HG02884 (cell line): ENCODE measurements around the gene SLC25A1.

Experiments used
- ATAC-seq: cut with Tn5 transposase; IDR thresholded peaks from one replicate; pipeline ENCODE4 v1.9.1; 2021; ENCODE audit warnings: mild to moderate bottlenecking, moderate library complexity; ENCODE audit not compliant: unreplicated experiment

Gene SLC25A1

GRCh38 chr22:19181786-19182471, 3.4 kb upstream of the SLC25A1 start:
- ATAC-seq = no peak

DNA sequence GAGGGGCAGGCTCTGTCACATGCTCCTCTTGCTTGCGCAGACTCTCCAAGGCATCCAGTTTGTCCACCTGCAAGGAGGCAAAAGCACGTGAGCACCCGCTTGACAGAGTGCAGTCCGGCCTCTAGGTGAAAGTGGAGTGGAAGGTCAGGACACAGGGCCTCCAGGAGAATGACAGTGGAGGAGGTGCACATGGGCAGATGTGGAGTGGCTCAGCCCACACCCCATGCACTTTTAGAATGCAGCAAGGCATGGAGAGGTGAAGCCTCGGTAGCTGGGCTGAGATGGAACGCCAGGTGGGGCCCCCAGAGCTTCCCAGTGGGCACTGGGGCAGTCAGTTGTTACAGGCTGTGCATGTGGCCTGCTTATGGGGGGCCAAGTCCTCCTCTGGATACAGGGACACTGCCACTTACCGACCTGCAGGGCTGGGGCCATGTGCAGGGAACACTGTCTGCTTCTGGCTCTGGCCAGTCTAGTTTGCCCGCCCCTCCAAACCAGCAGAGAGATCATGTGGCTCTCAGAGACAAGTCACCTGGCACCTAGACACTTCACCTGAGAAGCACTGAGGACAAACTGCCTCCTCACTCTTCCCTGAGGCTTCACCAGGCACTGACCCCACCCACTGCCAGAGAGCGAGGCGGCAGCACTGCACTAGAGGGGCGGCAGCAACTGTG, 2.3 kb upstream of the SLC25A1 start:
- no peak for ATAC-seq

- ATAC-seq = no peak
These were observed 1.7 kb upstream of the SLC25A1 start for GRCh38 chr22:19180234-19180633.

DNA sequence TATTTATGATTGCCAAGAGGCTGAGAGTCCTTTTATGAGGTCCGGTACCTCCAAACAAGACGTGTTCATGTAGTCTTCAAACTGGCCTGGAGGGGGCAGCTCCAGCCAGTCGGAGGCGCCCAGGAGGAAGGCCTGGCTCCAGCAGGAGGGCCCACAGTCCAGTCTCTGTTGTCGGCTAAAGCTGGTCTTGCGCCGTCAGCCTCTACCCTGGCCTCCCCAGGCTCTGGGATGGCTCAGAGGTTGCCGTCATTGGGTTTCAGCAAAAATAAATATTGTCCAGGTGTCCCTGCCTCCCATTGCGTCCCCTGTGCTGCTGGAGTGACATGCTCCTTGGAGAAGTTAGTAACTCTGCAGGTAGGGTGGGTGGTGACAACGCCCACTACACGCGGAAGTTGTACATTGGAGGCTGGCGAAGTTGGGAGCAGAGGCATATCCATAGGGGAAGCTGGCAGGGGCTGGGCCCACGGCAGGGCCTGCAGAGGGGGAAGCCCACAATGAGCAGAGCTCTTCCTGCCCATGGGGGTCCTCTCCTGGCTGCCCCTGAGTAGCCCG, 1.0 kb upstream of the SLC25A1 start:
- peak; percentile 26 for ATAC-seq

DNA sequence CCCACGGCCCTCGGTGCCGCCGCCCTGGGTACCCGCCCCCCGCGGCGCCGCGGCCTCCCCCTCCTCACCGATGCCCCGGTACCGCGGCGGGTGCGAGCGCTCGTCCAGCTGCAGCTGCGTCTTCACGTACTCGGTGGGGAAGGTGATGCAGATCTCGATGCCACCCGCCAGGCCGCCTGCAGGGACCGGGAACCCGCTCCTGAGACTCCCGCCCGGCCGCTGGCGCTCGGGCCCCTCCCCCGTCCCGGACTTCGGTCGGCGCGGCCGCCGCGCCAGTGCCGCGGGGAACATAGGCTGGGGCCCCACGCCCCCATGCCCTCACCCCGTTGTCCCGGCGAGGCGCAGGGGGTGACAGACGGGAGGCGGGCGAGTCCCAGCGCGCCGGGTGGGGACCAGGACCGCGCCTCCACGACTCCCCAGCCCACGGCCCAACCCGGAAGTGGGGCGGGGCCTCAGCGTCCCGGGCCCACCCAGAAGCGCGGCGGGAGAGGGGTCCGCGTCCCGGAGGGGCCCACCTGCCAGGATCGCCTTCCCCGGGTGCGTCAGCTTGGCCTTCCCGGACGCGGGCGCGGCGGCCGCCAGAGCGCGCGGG, 375 bp downstream of the SLC25A1 start:
- ATAC-seq = peak; percentile 29

- no peak for ATAC-seq
These were observed 1.1 kb downstream of the SLC25A1 start for GRCh38 chr22:19177164-19178064.

DNA sequence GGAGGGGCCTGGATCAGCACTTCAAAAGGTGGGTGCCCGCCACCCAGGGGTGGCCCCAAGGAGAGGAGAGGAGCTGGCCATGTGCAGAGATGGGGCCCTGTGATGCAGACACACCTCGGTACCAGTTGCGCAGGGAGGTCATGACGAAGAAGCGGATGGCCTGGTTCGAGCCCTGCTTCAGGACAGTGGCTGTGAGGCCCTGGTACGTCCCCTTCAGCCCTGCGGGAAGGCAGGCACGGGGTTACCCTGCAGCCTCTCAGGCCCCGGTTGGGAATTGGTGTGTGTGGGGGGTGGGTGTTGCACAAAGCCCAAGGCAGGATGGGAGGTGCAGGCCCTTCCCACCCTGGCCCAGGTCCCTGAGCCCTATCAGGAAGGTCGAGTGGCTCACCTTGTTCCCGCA, 1.8 kb downstream of the SLC25A1 start:
- ATAC-seq = no peak

DNA sequence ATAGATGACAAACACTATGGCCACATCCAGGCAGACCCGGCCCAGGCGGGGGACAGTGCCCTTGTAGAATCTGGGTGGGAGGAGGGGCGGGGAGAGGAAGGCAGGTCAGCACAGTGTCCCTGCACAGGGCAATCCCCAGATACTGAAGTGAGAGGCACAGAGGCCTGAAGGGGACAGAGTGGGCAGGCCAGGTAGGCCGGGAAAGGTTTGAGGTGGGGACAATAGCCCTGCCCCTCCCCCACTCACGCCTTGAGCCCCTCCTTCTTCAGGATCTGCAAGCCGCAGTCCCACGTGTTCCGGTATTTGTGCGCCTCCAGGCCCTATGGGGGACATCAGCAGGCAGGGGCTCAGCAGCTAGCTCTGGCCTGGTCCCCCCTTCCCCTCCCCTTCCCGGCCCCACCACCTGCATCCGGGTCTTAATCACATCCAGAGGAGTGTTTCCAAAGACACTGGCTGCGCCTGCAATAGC, 2.3 kb downstream of the SLC25A1 start:
- no peak for ATAC-seq

DNA sequence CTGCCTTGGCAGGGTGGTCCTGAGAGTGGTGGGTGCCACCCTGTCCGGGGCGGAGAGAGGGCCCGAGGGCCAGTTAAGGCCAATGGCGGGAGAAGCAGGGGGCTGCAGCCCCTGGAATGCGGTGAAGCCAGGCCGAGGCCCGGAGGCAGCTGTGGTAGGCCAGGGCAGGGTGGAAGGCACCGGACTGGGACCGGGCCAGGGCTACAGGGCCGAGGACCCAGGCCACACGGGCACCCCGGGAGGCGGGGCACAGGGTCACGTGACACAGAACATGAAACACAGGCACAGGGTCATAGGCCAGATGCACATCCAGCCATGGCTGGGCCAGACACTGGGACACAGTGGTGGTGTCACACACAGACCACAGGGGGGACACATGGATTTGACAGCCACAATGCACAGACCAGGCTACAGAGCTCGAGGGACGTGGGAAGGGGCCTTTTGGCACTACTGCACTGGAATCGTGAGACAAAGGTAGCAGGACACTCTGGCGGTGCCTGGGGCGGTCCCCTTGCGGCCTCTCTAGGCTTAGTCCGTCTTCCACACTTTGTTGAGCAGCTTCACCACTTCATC, 2.8 kb downstream of the SLC25A1 start:
- ATAC-seq = no peak

DNA sequence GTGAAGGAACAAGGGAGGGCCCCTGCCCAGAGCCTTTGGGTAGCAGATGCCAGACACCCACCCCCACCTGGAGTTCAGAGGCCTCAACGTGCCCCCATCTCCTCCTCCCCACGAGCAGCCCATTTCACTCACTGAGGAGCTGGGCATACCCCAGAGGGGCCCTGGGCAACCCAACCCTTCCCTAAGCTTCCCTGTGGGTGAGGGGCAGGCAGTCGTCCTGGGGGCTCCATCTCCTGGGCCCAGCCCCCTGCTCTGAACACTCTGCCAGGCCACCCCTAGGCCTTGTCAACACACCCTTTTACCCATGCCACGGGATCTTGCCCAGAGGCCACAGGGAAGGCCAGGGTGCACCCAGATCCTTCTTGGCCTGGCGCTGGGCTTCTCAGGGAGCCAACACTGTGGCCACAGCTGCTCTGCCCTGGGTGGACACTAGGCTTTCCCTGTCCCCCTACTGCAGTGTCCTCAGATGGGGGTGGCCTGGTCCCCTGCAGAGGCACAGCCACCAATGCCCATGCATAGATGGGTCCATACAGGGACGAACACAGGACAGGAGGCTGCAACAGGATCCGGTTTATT, 3.4 kb downstream of the SLC25A1 start:
- no peak for ATAC-seq

GRCh38 chr22:19174106-19175025, 4.2 kb downstream of the SLC25A1 start:
- no peak for ATAC-seq

DNA sequence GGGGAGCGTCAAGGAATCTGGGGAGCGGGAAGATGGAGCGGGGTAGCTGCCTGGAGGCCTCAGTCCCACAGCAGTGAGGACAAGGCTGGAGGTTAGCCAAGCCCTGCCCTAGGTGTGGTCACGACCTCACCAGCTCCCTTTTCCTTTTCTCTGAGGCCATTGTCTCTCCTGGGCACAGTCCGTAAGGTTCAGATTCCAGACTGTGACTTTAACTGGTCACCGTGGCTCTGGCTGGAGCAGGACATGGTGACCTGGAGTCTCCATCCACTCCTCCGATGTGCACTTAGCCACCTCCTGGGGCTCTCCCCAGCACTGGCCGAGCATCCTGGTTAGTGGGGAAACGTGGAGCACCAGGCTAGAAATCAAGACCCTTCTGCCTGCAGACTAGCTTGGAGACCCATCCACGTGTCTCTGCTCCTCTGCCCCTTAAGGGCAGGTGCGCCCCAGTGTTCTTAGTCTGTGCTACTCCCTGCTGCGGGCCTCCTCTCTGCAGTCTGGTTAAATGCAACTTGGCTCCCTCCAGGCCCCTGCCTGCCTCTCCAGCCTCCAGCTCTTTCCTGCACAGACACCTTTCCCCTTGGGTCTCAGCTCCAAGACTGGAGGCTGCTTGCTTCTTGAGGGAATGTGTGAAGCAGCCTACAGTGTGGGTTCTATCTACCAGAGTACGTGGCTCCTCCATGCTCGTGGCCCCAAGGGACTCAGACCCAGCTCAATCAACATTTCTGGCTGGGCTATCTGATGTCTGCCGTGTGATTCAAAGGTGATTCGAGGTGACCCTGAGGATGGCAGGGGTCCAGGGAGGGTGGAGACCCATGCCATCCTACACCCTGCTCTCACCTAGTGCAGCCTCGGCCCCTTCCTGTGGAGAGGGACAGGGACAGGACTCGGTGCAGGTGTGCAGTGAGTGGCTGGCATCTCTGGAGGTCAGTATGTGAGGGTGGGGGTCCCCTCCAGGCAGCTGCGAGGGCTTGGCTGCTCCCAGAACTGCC, 5.2 kb downstream of the SLC25A1 start:
- ATAC-seq = no peak

DNA sequence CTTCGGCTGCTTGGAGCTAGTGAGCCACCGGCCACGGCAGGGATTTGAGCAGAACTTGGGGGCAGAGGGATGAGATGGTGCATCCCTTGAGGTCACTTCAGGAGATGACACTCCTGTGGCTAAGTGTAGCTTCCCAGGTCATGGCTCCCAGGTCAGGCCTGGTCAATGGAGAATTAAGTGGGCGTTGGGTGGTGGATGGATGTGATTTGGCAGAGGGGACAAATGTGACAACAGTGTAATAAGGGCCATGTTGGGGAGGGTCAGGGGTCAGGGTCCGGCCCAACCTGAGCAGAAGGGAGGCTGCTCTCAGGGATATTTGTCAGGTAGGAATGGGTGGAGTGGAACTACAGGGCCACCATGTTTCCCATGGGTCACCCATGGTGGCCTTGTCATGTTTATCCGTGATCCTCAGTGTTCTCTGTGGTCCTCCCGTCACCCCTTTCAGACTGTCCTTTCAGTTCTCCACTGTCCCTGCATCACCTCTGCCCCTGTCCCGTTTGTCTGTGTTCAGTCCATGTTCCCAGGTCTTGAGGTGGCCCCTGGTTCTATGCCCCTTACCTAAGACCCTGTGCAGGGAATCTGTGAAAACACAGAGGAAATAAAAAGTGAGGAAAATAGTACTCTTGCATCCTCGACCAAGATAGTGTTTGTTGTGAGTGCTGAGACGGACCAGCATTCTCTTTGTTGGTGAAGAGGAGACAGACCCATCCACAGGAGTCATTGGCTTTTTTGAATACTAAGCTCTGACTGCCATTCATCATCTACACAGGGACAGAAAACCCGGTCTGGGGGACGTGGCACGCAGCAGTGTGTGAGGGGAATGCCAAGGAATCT, 6.1 kb downstream of the SLC25A1 start:
- ATAC-seq = no peak

GRCh38 chr22:19169947-19170318, 8.6 kb downstream of the SLC25A1 start:
- no peak for ATAC-seq

DNA sequence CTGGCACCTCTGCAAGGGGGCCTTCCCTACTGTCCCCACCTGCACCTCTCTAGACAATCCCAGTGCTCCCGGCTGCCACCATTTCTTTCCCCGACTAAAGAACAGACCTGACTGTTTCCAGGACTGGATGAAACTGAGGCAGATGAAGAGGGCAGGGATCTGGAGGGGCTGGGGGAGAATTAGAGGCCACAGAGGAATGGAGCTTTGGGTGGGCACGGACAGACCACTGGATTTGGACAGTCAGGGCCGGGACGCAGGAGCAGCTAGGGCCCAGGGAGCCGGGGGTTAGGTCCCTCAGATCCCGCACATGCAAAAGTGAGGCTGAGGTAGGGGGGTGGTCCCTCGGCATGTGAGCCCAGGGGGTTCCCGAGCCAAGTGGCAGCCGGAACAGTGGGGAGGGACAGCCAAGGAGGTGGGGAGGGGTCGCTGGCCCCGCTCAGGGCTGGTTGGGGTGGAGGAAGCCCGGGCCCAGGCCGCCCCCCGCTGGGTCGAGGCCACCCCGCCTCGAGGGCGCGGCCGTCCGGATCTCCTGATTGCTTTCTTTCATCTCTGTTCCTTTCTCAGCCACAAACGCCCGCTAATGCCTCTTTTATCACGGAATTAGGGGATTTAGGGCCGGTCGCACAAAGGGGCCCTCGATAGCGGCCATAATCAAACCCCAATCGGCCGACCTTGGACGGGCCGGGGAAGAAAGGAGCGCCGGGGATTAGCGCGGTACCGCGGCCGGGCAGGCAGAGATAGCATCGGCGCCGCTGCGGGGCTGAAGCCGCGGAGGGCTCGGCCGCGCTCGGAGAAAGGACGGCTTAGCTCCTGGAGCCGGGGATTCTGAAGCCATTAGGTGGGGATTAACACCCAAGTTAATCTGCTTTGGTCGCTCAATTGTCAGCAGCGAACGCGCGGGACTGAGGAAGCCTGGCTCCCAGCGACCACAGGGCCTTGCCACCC, 9.3 kb downstream of the SLC25A1 start:
- no peak for ATAC-seq
